ENCODE data around the gene ARSA.

GRCh38 chr22:50665212-50665611, 37.3 kb upstream of the ARSA start:
- TF ChIP-seq YY1 (IDR thresholded peaks at IDR 0.05; ENCODE audit: insufficient read depth, insufficient read length) (no peak), ZNF274 (IDR thresholded peaks at IDR 0.05; ENCODE audit: low read depth, low read length) (no peak), SUZ12 (IDR thresholded peaks at IDR 0.05; ENCODE audit: extremely low read depth, insufficient read depth, insufficient read length) (no peak)
